GM23338 (cell line): ENCODE measurements around the gene MEF2A. TPM values are rescaled to one million over a fixed set of nuclear protein-coding genes. Genes with fewer than 3 reads are reported as not detected.

Experiments
- ATAC-seq: fragments of 200-7000 bp; cut with Tn5 transposase; 3 replicates; pipeline ENCODE4 v1.9.1; 2020
- DNase-seq: peaks from one replicate; pipeline ENCODE4 v3.0.0-alpha.2; 2015; ENCODE audit warnings: low spot score
- H2AFZ ChIP-seq: fragments of 200-600 bp; sonication (generic); 2 replicates; pipeline ENCODE4 v1.8.0; 2016; ENCODE audit warnings: antibody characterized with exemption, mild to moderate bottlenecking, moderate library complexity
- H3F3A ChIP-seq: fragments of 200-600 bp; sonication (generic); replicated peaks from 2 replicates; pipeline ENCODE4 v1.8.0; 2017; ENCODE audit warnings: antibody characterized with exemption, mixed run types, low read depth
- H3K27ac ChIP-seq: fragments of 200-600 bp; sonication (generic); 2 replicates; pipeline ENCODE4 v1.6.1; 2016; ENCODE audit warnings: low read depth
- H3K27me3 ChIP-seq: fragments of 200-600 bp; sonication (generic); 2 replicates; pipeline ENCODE4 v1.8.0; 2016; ENCODE audit warnings: mild to moderate bottlenecking, mixed run types, moderate library complexity; ENCODE audit not compliant: insufficient read depth
- H3K36me3 ChIP-seq: fragments of 200-600 bp; sonication (generic); 2 replicates; pipeline ENCODE4 v1.8.0; 2016; ENCODE audit warnings: mild to moderate bottlenecking; ENCODE audit not compliant: insufficient read depth
- H3K4me1 ChIP-seq: fragments of 200-600 bp; sonication (generic); 2 replicates; pipeline ENCODE4 v1.8.0; 2016; ENCODE audit warnings: mild to moderate bottlenecking, moderate library complexity; ENCODE audit not compliant: insufficient read depth
- H3K4me2 ChIP-seq: fragments of 200-600 bp; sonication (generic); 2 replicates; pipeline ENCODE4 v1.7.1; 2017; ENCODE audit warnings: mixed run types
- H3K4me3 ChIP-seq: fragments of 200-600 bp; sonication (generic); 2 replicates; pipeline ENCODE4 v1.6.1; 2016; ENCODE audit warnings: mixed run types
- H3K79me2 ChIP-seq: fragments of 200-600 bp; sonication (generic); replicated peaks from 2 replicates; pipeline ENCODE4 v1.8.0; 2017; ENCODE audit warnings: mild to moderate bottlenecking; ENCODE audit not compliant: insufficient read depth
- H3K9me2 ChIP-seq: fragments of 200-600 bp; sonication (generic); 2 replicates; pipeline ENCODE4 v1.8.0; 2017; ENCODE audit not compliant: insufficient read depth
- H4K20me1 ChIP-seq: fragments of 200-600 bp; sonication (generic); replicated peaks from 2 replicates; pipeline ENCODE4 v1.8.0; 2017; ENCODE audit warnings: mild to moderate bottlenecking; ENCODE audit not compliant: insufficient read depth
- H3K27ac Mint-ChIP-seq: 2 replicates; pipeline ENCODE4 v1.8.0; 2020; ENCODE audit warnings: inconsistent platforms, mild to moderate bottlenecking, moderate library complexity, mixed read lengths
- H3K27me3 Mint-ChIP-seq: 3 replicates; pipeline ENCODE4 v1.8.0; 2022; ENCODE audit warnings: low read depth, mild to moderate bottlenecking, moderate library complexity, mixed read lengths, inconsistent platforms; ENCODE audit not compliant: insufficient read depth, poor library complexity
- H3K36me3 Mint-ChIP-seq: 3 replicates; pipeline ENCODE4 v1.8.0; 2021; ENCODE audit warnings: low read depth, mild to moderate bottlenecking, inconsistent platforms, moderate library complexity, mixed read lengths
- H3K4me1 Mint-ChIP-seq: 3 replicates; pipeline ENCODE4 v1.8.0; 2020; ENCODE audit warnings: mild to moderate bottlenecking, inconsistent platforms, mixed read lengths
- H3K4me3 Mint-ChIP-seq: 3 replicates; pipeline ENCODE4 v1.8.0; 2021; ENCODE audit warnings: moderate library complexity, mild to moderate bottlenecking, inconsistent platforms, mixed read lengths
- H3K9me3 Mint-ChIP-seq: 3 replicates; pipeline ENCODE4 v1.8.0; 2020; ENCODE audit warnings: moderate library complexity, mild to moderate bottlenecking, inconsistent platforms, mixed read lengths
- CREB1 ChIP-seq: fragments of 250-450 bp; sonication (Bioruptor Pico); IDR thresholded peaks from 2 replicates; pipeline ENCODE4 v1.5.0; 2020; ENCODE audit warnings: low read depth, mild to moderate bottlenecking, moderate library complexity
- CTCF ChIP-seq, 2 experiments: fragments of 200-600 bp in 1 of 2; sonication (generic) in 1 of 2; conservative IDR thresholded peaks; 2 replicates each; pipeline versions ENCODE4 v1.5.1 to v1.6.1; 2016 to 2017; ENCODE audit warnings: antibody characterized with exemption in 2 of 2, low read depth in 2 of 2, mild to moderate bottlenecking in 2 of 2, moderate library complexity in 1 of 2
- ETS1 ChIP-seq: IDR thresholded peaks from 2 replicates; pipeline ENCODE4 v1.6.1; 2016; ENCODE audit warnings: antibody characterized with exemption
- EZH2 ChIP-seq: fragments of 200-600 bp; sonication (generic); IDR thresholded peaks from one replicate; pipeline ENCODE4 v1.8.0; 2017; ENCODE audit warnings: antibody characterized with exemption, mild to moderate bottlenecking, low read depth; ENCODE audit not compliant: unreplicated experiment
- JUNB ChIP-seq: IDR thresholded peaks from one replicate; pipeline ENCODE4 v1.6.1; 2016; ENCODE audit warnings: antibody characterized with exemption; ENCODE audit not compliant: unreplicated experiment
- NANOG ChIP-seq: IDR thresholded peaks from 2 replicates; pipeline ENCODE4 v1.6.1; 2016; ENCODE audit warnings: antibody characterized with exemption, borderline replicate concordance
- POLR2AphosphoS5 ChIP-seq: IDR thresholded peaks from 2 replicates; pipeline ENCODE4 v1.6.1; 2016; ENCODE audit warnings: antibody characterized with exemption, low read depth
- REST ChIP-seq: IDR thresholded peaks from one replicate; pipeline ENCODE4 v1.6.1; 2018; ENCODE audit warnings: antibody characterized with exemption; ENCODE audit not compliant: unreplicated experiment
- ZNF114 ChIP-seq: fragments of 250-450 bp; sonication (Bioruptor Pico); IDR thresholded peaks from 2 replicates; pipeline ENCODE4 v1.5.0; 2020; ENCODE audit warnings: mild to moderate bottlenecking, moderate library complexity
- ZNF331 ChIP-seq: fragments of 250-450 bp; sonication (Bioruptor Pico); IDR thresholded peaks from 2 replicates; pipeline ENCODE4 v1.5.0; 2020; ENCODE audit warnings: low read depth, mild to moderate bottlenecking, moderate library complexity
- polyA plus RNA-seq: library from polyadenylated mRNA; unstranded; fragments of >200 nt; fragmentation: Nextera tagmentation; extraction: Ambion mirVana; gene quantifications from 2 replicates; pipeline ENCODE4 v1.2.1, GENCODE V29; 2016
- total RNA-seq: library from RNA; depleted of rRNA; stranded (reverse); fragments of >200 nt; shearing (Covaris generic); gene quantifications from 2 replicates; pipeline ENCODE4 v1.2.3, GENCODE V29; 2014

MEF2A gene
- total and polyA plus RNA-seq, 2 experiments from 2014 or later: 20.3 to 42.3 TPM

GRCh38 chr15:99558084-99558483, 7.7 kb upstream of the MEF2A start:
- no peaks in the 10 kb centered on the region for H3F3A ChIP-seq
- H4K20me1 ChIP-seq: no peaks in the 10 kb centered on the region
- H2AFZ ChIP-seq: peak overlapping the region; percentile 59; the same call in 1 of the 2 replicates
- Mint-ChIP-seq H3K27ac (no peak overlapping the region), H3K4me3 (no peak overlapping the region), H3K9me3 (no peaks in the 10 kb centered on the region), H3K36me3 (no peaks in the 10 kb centered on the region), H3K27me3 (peaks cover 4% of the 10 kb centered on the region), H3K4me1 (peaks cover 12% of the 10 kb centered on the region)
- H3K4me1 ChIP-seq: peaks cover 6% of the 10 kb centered on the region
- H3K4me3 ChIP-seq: no peak overlapping the region
- H3K27ac ChIP-seq: no peak overlapping the region
- no peak overlapping the region for H3K4me2 ChIP-seq
- no peak for TF ChIP-seq JUNB
- TF ChIP-seq EZH2: no peak
- no peak for TF ChIP-seq CREB1 (CRISPR knock-in tag)
- no peak for TF ChIP-seq NANOG
- no peak for TF ChIP-seq ETS1
- TF ChIP-seq CTCF (conservative IDR thresholded peaks at IDR 0.05; ENCODE audit: low read depth in 2 of 2): no peak
- no peak for TF ChIP-seq POLR2AphosphoS5
- no peak for TF ChIP-seq ZNF331 (CRISPR knock-in tag)
- DNase-seq (no peak), ATAC-seq (no peak)
- H3K79me2 ChIP-seq: no peaks in the 10 kb centered on the region
- no peaks in the 10 kb centered on the region for H3K9me2 ChIP-seq
- H3K27me3 ChIP-seq: no peaks in the 10 kb centered on the region
- no peaks in the 10 kb centered on the region for H3K36me3 ChIP-seq

GRCh38 chr15:99558571-99558970, 7.2 kb upstream of the MEF2A start:
- no peak overlapping the region for H3K27ac ChIP-seq
- peaks cover 17% of the 10 kb centered on the region for H3K4me1 Mint-ChIP-seq
- ATAC-seq: no peak
- TF ChIP-seq CREB1 (CRISPR knock-in tag) (no peak), ETS1 (no peak), EZH2 (no peak), REST (no peak), ZNF331 (CRISPR knock-in tag) (no peak), ZNF114 (CRISPR knock-in tag) (no peak), POLR2AphosphoS5 (no peak)

More at GRCh38 chr15:99558571-99558970, 7.2 kb upstream of the MEF2A start:
- Mint-ChIP-seq H3K9me3 (no peaks in the 10 kb centered on the region), H3K36me3 (no peaks in the 10 kb centered on the region), H3K4me3 (no peak overlapping the region), H3K27ac (no peak overlapping the region), H3K27me3 (peaks cover 4% of the 10 kb centered on the region)
- Histone ChIP-seq H4K20me1 (no peaks in the 10 kb centered on the region), H3K36me3 (no peaks in the 10 kb centered on the region), H3K9me2 (no peaks in the 10 kb centered on the region), H3K4me1 (peaks cover 10% of the 10 kb centered on the region), H3K27me3 (no peaks in the 10 kb centered on the region), H3K79me2 (no peaks in the 10 kb centered on the region), H3F3A (no peaks in the 10 kb centered on the region), H2AFZ (no peak overlapping the region), H3K4me2 (no peak overlapping the region), H3K4me3 (no peak overlapping the region)
- no peak for DNase-seq
